GM21529 (cell line): ENCODE measurements around the gene CAPN5.
"Not testable (repeated sequence)": the region's sequence is repeated elsewhere in the genome, so short reads cannot be mapped to it uniquely, and the experiment has no call there.

Experiments used
- ATAC-seq: cut with Tn5 transposase; IDR thresholded peaks from one replicate; pipeline ENCODE4 v1.9.1; 2021; ENCODE audit not compliant: unreplicated experiment

CAPN5 gene

DNA sequence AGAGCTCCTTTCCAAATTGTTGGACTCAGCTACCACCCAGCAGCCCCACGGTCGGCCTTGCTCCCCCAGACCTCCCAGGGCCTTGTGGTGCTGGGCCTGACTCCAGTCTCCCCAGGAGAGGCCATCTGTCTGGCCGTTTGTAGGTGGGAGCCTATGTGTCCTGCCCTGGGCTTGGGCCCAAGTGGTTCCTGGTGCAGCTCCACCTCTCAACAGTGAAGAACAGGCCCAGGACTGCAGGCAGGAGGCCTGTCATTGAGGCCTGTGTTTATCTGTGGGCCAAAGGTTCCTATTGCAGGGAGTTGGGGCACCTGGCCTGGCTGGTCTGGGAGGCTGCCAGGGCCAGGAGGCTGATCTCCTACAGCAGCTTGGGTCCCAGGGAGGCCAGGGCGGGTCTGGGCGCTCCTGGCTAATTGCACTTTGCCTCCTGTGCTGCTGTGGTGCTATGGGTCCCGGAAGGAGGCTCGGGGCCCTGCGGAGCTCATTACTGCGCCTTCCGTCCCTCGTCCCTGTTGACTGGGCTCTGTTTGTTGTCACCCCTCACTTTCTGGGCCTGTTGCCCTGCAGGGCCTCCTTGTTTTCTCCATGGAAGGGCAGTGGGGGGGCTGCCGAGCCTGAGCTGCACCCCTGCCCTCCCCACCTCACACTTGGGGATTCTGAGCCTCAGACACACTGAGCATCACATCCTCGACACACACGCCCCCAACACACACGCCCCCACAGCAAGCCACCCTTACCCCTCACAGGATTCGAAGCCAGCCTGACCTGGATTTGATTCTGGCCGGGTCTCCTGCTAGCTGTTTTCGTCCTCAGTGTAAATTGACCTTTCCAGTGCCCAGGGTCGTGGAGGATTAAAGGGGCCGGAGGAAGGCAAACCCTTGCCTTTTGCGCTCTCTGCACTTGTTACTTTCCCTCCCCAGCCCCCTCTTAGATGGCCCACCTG lies 29.1 kb downstream of the CAPN5 start:
- no peak for ATAC-seq

DNA sequence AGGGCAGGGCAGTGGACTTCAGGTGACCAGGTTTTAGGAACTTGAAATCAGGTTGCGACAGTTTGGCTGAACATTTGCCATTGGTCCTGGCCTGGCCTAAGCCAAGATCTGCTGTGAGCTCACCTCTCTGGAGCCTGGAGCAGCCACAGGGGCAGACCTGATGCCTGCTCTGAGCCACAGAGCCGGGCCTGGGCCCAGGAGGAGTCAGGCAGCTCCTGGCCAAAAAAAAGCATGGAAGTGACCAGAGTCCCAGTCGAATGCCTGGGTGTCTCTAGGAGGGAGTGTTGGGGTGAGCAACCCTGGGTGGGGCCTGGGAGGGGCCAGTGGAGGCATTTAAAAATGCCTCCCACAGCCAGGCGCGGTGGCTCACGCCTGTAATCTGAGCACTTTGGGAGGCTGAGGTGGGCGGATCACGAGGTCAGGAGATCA lies 29.8 kb downstream of the CAPN5 start:
- no peak for ATAC-seq

- not testable (repeated sequence) for ATAC-seq
These were observed 30.4 kb downstream of the CAPN5 start for GRCh38 chr11:77097180-77097579.

GRCh38 chr11:77100166-77101042 lies 33.6 kb downstream of the CAPN5 start:
- ATAC-seq, result no peak

DNA sequence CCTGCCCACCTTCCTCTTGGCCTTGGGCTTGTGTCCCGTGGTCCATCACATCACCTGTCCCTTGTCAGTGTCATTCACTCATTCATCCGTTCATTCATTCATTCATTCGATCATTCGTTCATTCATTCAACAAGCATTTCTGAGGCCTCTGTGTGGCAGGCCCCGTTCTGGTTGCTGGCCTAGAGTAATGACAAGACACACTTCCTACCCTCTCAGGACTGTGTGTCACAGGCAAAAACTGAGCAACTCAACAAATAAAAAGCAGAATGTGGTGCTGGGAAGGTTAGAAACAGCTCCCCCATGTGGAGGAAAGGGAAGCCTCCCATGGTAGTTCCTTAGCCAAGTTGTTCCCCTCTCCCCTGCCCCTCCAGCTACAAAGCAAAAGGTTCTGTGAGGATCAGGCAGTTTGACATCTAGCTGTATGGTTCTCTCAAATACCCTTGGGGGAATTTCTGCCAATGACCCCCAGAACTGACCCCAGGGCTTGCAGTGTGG lies 34.3 kb downstream of the CAPN5 start:
- ATAC-seq, result no peak

GRCh38 chr11:77102246-77103210 lies 35.8 kb downstream of the CAPN5 start, which contains the start of gene OMP:
OMP (plus strand) TSS chr11:77102840; CDS start chr11:77102840, 0 bp downstream.
- ATAC-seq, result no peak

GRCh38 chr11:77103319-77103718 lies 36.5 kb downstream of the CAPN5 start:
- no peak for ATAC-seq

DNA sequence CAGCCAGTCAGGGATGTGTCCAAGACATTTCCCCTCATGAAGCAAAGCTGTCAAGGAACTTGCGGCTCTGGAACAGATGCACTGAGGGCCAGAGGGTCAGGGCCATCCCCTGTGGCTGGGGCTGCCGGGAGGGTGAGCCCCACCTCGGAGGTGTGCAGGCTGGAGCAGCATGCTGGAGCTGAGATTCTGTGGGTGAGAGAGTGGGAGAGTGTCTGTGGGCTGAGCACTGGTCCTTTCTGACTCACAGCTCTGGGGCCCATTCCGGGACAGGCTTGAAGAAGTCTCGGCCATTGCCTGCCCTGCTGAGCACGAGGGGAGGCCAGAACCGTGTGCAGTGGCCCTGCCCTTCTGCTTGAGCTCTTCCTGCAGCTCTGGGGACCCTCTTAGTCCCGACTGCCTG lies 38.0 kb downstream of the CAPN5 start:
- ATAC-seq, result no peak

GRCh38 chr11:77106321-77106720 lies 39.5 kb downstream of the CAPN5 start:
- ATAC-seq, result no peak

- ATAC-seq, result no peak
These were observed 40.0 kb downstream of the CAPN5 start for GRCh38 chr11:77106759-77107158.

DNA sequence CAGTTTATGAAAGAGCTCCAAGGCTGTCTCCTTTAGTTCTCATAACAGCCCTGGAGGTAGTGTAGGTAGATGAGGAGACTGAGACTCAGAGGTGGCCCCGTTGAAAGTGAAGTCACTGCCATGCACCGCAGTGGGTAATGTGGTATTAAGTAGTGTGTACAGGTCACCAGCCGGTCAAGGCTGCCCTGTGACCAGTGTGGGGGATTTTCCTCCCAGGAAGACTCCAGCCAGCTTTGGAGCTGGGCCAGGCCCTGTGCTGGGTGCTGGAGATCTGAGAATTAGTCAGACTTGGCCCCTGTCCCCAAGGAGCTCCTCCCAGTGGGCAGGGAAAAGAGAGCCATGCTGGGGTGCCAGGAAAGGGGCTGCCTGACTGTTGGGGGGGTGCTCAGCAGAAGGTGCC lies 41.2 kb downstream of the CAPN5 start:
- no peak for ATAC-seq

- ATAC-seq, result no peak
These were observed 41.7 kb downstream of the CAPN5 start for GRCh38 chr11:77108436-77108835.

- ATAC-seq, result no peak
These were observed 42.7 kb downstream of the CAPN5 start for GRCh38 chr11:77109236-77110019.

- ATAC-seq, result no peak
These were observed 44.1 kb downstream of the CAPN5 start for GRCh38 chr11:77110836-77111235.

GRCh38 chr11:77111277-77111676 lies 44.5 kb downstream of the CAPN5 start:
- no peak for ATAC-seq

DNA sequence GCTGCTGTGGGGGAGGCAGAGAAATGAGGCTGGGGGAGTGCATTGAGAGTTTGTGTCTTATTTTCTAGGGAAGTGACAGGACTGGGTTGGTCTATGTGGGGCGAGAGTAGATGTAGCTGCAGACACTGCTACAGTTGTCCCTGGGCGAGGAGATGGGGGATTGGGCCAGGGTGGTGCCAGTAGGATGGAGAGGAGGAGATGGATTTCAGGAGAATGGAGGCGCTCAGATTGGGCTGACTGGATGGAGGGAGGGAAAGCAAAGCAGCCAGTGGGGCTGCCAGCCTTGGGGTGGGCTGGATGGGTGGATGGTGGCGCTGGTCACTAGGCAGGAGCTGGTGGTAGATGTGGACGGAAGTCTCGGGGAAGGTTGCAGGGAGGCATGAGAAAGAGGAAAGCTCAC lies 45.2 kb downstream of the CAPN5 start:
- no peak for ATAC-seq

DNA sequence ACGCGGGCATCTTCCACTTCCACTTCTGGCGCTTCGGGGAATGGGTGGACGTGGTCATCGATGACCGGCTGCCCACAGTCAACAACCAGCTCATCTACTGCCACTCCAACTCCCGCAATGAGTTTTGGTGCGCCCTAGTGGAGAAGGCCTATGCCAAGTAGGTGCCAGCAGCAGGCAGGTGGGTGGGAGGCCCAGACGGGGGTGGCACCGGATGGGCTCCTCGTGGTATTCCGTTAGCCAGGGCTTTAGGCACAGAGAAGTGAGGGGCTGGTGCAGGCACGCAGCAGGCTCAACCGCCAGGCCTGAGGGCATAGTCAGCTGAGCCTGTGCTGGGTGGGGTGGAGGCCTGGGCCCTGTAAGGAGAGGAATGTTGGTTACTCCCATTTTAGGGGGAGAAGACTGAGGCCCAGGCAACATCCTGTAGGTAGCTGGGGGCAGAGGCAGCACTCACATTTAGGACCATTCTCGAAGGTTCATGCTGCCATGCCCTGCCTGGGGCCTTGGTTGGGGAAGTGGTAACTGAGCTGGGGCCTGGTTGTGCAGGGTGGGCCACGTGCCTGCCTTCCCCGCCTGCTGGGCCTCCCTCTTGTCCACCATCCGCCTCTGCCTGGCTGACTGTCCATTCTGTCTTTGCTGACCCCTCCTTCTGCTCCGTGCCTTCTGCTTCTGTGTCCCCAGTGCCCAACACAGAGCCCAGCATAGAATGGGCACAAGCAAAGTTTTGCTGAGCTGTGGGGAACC lies 46.0 kb downstream of the CAPN5 start:
- no peak for ATAC-seq

DNA sequence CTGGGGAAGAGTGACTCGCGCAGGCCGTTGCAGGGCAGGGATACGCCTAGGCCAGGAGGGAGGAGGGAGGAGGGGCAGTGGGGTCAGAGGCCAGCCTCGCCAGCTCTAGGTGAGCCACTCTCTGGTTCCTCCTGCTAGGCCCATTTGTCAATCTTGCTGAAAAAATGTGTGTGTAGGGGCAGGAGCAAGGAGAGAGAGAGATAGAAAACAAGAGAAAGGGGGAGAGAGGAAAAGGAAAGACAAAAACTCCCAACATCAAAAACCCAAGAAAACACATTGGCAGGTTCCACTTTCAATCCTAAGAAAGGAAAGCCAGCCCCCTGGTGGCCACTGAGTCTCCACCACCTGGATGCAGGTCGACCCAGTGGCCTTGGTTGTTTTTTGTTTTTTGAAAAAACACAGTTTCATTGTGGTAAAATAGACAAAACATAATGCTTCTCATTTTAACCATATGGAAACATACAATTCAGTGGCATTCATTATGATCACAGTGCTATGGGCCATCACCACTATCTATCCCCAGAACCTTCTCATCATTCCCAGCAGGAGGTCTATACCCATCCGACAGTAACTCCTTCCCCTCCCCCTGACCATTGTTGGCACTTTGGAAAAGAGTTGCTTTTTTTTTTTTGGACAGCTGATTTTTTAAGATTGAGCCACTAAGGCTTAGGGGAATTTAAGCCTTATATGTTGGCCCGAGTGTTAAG lies 46.8 kb downstream of the CAPN5 start:
- ATAC-seq, result no peak
